Activated B cell treated with CpG ODN at 0.5 μM for 24 hours (primary cell): ENCODE results near the gene STK32A. TPM values are rescaled to one million over a fixed set of nuclear protein-coding genes. Genes with fewer than 3 reads are reported as not detected.

ENCODE experiments used
- ATAC-seq: fragments of 200-7000 bp; cut with Tn5 transposase; one replicate; pipeline ENCODE4 v1.10.0; 2021; ENCODE audit warnings: low read depth, mild to moderate bottlenecking, moderate library complexity
- CTCF ChIA-PET: fragments of 350-600 bp; sonication (Branson Sonifier 250); formaldehyde crosslinking; loops from one replicate; lab custom pipeline; 2021; ENCODE audit warnings: antibody characterized with exemption; lab: Charles Lee
- POLR2A ChIA-PET: fragments of 350-600 bp; sonication (Branson Sonifier 250); formaldehyde crosslinking; loops from one replicate; lab custom pipeline; 2021; ENCODE audit warnings: antibody characterized with exemption; lab: Charles Lee
- DNase-seq: peaks from one replicate; pipeline ENCODE4 v3.0.0; 2022
- H3K27ac Mint-ChIP-seq: one replicate; pipeline ENCODE4 v1.8.0; 2020; ENCODE audit warnings: mixed read lengths
- H3K27me3 Mint-ChIP-seq: one replicate; pipeline ENCODE4 v1.8.0; 2021; ENCODE audit warnings: mixed read lengths
- H3K36me3 Mint-ChIP-seq: one replicate; pipeline ENCODE4 v1.8.0; 2021; ENCODE audit warnings: low read depth, mixed read lengths
- H3K4me1 Mint-ChIP-seq: one replicate; pipeline ENCODE4 v1.8.0; 2021; ENCODE audit warnings: mixed read lengths
- H3K4me3 Mint-ChIP-seq: one replicate; pipeline ENCODE4 v1.8.0; 2020; ENCODE audit warnings: mild to moderate bottlenecking, mixed read lengths
- H3K9me3 Mint-ChIP-seq: one replicate; pipeline ENCODE4 v1.8.0; 2020; ENCODE audit warnings: mixed read lengths
- intact Hi-C: fragments of 100-400 bp; cut with micrococcal nuclease; formaldehyde crosslinking; loops from one replicate; pipeline ENCODE4 v1.15.1; 2024
- total RNA-seq: library from RNA; stranded (reverse); gene quantifications from 2 replicates; pipeline ENCODE4 v1.2.3, GENCODE V29; 2022
- TF ChIP-seq, protein P1 (sequence below): fragments of 200-600 bp; IDR thresholded peaks from one replicate; pipeline ENCODE4 v1.8.0; 2022; ENCODE audit warnings: antibody characterized with exemption, mild to moderate bottlenecking

The STK32A gene
- total RNA-seq, 1 donor from 2014 or later: not detected

DNA sequence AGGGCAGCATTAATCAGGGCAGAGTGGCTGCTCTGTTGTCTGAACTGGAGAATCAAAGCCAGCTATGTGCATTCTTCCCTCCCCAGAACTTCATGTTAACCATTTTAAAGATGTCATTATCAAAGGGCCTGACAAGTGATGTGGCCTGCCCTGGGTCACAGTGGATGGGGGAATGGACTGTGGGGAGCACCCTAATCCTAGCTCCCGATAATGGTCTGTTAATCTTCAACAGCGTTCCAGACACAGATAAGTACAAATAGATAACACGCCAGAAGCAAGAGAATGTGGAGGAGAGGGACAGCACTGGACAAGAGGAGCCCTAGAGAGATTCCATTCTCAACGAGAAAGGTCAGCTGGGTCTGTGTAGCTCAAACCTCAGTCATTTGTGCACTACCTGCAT lies 197.5 kb downstream of the STK32A start:
- intact Hi-C loops: no loop called here
- TF ChIP-seq, protein P1, sequence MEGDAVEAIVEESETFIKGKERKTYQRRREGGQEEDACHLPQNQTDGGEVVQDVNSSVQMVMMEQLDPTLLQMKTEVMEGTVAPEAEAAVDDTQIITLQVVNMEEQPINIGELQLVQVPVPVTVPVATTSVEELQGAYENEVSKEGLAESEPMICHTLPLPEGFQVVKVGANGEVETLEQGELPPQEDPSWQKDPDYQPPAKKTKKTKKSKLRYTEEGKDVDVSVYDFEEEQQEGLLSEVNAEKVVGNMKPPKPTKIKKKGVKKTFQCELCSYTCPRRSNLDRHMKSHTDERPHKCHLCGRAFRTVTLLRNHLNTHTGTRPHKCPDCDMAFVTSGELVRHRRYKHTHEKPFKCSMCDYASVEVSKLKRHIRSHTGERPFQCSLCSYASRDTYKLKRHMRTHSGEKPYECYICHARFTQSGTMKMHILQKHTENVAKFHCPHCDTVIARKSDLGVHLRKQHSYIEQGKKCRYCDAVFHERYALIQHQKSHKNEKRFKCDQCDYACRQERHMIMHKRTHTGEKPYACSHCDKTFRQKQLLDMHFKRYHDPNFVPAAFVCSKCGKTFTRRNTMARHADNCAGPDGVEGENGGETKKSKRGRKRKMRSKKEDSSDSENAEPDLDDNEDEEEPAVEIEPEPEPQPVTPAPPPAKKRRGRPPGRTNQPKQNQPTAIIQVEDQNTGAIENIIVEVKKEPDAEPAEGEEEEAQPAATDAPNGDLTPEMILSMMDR: no peak
- no peak for ATAC-seq
- peaks cover 1% of the 10 kb centered on the region for H3K27me3 Mint-ChIP-seq
- H3K27ac Mint-ChIP-seq: no peak overlapping the region
- no peaks in the 10 kb centered on the region for H3K4me1 Mint-ChIP-seq
- no peak overlapping the region for H3K4me3 Mint-ChIP-seq
- CTCF ChIA-PET: no interaction called here
- no peak for DNase-seq
- no peaks in the 10 kb centered on the region for H3K9me3 Mint-ChIP-seq
- H3K36me3 Mint-ChIP-seq: no peaks in the 10 kb centered on the region
- POLR2A ChIA-PET: no interaction called here

DNA sequence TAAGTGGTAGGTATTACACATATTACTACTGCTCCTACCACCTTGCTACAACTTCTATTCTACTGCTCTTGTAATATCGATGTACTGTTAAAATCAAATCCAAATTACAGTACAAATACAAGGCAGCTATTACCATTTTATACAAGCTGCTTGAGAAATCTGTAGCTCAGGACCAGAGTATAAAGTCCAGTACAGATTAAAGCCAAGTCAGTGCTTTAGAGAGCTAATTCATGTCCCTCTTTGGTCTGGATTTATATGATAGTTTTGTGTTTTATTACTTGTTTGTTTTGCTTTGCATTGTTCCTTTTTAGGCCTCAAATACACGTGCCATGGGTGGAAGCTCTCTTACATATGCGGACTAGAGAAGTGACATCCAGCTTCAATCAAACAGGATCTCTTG lies 199.2 kb downstream of the STK32A start:
- peaks cover 1% of the 10 kb centered on the region for H3K27me3 Mint-ChIP-seq
- ATAC-seq (no peak), DNase-seq (no peak)
- no peaks in the 10 kb centered on the region for H3K36me3 Mint-ChIP-seq
- intact Hi-C loops: no loop called here
- H3K27ac Mint-ChIP-seq: no peak overlapping the region
- ChIA-PET CTCF (no interaction called here), POLR2A (no interaction called here)
- no peak overlapping the region for H3K4me3 Mint-ChIP-seq
- no peaks in the 10 kb centered on the region for H3K4me1 Mint-ChIP-seq
- no peaks in the 10 kb centered on the region for H3K9me3 Mint-ChIP-seq
- TF ChIP-seq, protein P1: no peak

DNA sequence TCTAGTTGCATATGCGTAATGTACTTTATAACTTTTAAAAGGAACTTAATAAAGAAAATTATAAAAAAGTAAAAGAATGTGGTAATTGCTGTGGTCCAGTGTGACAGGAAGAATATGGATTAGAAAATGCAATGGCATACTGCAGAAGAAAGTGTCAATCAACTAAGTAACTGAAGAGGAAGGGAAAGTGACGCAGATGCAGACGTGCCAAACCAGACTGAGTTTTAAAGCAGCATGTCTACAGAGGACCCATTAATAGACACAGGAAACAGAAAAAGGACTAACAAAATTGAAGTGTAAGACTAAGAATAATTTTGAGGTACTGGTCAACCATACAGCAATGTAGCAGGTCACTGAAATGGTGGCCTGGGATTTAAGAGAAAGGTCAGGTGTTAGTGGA lies 201.8 kb downstream of the STK32A start:
- Mint-ChIP-seq H3K27ac (no peak overlapping the region), H3K36me3 (no peaks in the 10 kb centered on the region), H3K9me3 (no peaks in the 10 kb centered on the region), H3K4me1 (no peaks in the 10 kb centered on the region), H3K4me3 (no peak overlapping the region), H3K27me3 (no peaks in the 10 kb centered on the region)
- ChIA-PET CTCF (no interaction called here), POLR2A (no interaction called here)
- ATAC-seq: no peak
- DNase-seq: no peak
- TF ChIP-seq, protein P1: no peak
- intact Hi-C loops: no loop called here

DNA sequence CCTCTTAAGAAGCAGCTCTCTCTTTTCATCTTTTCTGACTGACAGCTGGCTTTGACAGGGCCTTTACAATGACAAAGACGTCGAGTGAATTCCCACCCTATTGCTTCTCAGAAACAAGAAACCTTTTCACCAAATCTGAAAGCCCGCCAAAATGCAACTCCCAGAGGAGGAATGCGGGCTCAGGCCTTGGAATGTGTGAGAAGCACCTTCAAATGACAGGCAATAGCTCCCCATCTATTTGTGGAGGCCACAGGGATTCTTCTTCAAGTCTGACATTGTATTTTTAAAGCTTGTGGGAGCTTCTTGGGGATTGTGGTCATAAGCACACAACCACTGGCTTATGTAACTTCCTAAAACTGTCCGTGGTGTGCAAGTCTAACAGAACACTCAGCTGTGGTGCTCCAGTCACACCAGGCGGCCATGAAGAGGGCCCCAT lies 202.4 kb downstream of the STK32A start:
- no peaks in the 10 kb centered on the region for H3K4me1 Mint-ChIP-seq
- ChIA-PET POLR2A (no interaction called here), CTCF (no interaction called here)
- H3K36me3 Mint-ChIP-seq: no peaks in the 10 kb centered on the region
- intact Hi-C loops: no loop called here
- H3K4me3 Mint-ChIP-seq: no peak overlapping the region
- no peak for DNase-seq
- H3K27me3 Mint-ChIP-seq: no peaks in the 10 kb centered on the region
- no peaks in the 10 kb centered on the region for H3K9me3 Mint-ChIP-seq
- H3K27ac Mint-ChIP-seq: no peak overlapping the region
- ATAC-seq: no peak
- TF ChIP-seq, protein P1: no peak
